NCI-H1105 (cell line): ENCODE results near the gene RNASE13.
"Not testable (repeated sequence)": the region's sequence is repeated elsewhere in the genome, so short reads cannot be mapped to it uniquely, and the experiment has no call there.

Experiments used
- DNase-seq: peaks from one replicate; lab custom pipeline; 2025; lab: John Stamatoyannopoulos, UW

Gene RNASE13

DNA sequence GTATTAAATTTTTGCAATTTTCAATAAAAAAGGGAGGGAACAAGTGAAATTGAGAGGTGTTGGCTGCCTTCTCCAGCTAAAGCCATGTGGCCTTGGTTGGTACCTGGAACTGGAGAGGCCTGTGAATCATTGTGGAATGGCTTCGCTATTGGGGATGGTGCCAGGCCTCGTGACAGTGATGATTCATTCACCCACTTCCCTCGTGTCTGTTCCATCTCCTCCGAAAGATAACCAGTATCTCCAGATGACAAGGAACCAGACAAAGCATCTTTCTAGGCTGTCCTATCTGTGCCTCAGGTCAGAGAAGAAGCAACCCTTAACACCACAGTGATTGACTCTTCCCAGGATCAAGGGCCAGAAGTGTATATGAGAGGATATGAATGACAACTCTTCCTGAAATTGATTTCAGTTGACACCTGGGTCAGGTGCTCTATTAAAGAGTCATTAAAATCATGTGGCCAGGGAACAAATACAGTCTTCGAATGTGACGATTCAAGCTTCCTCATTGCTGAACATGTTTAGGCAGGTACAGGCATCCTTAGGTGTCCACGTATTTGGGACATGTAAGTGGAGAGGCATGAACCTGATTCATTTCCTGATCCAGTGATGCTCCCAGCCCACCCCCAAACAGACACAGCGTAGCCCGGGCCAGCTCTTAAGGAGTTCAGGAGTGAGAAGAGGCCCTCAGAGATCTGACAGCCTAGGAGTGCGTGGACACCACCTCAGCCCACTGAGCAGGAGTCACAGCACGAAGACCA is 7.2 kb upstream of the RNASE13 start, which contains the start of gene RNASE7:
Gene RNASE7, plus strand, starts transcription at position 687 of the 758 bp plus-strand sequence. CDS start 631 bp downstream, outside the sequence.
- DNase-seq, result no peak

DNA sequence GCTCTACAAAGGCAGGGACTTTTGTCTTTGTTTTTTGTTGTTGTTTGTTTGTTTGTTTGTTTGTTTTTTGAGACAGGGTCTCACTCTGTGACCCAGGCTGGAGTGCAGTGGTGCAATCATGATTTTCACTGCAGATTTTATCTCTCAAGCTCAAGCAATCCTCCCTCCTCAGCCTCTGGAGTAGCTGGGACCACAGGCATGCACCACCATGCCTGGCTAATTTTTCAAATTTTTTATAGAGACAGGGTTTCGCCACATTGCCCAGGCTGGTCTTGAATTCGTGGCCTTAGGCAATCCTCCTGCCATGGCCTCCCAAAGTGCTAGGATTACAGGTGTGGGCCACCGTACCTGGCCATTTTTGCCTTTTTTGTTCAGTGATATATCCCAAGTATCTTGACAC is 6.3 kb upstream of the RNASE13 start:
- not testable (repeated sequence) for DNase-seq

DNA sequence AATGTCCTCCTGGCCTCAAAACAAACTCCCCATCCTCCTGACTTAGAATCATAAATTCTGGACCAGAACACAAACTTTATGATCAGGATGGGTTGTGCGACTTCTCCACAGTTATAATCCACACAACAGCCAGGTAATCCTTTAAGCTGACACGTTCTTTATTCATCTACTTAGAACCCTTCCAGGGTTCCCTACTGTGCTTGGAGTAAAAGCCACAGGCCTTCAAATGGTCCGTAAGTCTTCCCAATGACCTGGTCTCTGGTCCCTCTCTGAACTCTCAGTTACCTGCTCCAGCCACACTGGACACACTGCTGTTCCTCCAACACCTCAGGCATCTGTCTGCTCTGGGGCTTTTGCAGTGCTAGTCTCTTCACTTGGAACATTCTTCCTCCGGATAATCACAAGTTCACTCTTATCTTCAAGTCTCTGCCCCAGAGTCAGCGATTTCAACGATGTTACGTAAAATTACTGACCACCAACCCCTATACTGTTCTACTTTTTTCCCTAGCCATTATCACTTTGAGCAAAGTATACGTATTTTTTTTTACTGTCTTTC is 5.8 kb upstream of the RNASE13 start:
- DNase-seq, result no peak

DNA sequence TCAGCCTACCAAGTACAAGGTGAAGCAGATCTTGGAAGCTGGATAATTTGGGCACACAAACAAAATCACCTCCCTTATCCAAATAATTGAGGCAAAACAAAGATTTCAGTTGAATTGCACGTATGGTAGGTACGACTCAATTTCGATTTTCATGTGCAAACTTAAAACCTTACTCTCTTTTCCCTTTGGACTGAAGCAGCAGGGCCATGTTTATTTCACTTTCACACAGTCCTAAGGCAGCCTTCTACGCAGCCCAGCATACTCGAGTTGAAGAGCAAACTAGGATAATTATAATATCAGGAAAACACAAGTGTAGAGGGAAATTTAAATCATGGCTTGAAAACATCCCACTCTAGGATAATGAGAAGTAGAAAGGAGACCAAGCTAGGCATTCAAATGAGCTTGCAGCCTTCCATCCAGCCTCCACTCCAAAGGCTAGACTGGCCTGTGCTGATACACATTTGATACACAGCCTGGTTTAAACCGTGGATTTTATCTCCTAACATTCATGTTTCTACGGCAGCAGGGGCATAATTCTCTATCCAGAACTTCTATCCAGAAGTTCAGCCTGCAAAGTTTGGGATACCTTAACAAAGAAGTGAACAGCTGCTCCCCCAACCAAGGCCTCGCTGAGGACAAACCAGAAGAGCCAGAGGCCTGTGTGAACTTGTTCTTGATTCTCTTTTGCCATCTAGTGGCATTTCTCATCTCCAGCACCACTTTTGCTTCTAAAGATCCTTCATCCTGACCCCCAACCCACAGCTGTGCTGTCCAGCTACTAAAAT is 5.2 kb upstream of the RNASE13 start:
- DNase-seq, result peak; percentile 30

DNA sequence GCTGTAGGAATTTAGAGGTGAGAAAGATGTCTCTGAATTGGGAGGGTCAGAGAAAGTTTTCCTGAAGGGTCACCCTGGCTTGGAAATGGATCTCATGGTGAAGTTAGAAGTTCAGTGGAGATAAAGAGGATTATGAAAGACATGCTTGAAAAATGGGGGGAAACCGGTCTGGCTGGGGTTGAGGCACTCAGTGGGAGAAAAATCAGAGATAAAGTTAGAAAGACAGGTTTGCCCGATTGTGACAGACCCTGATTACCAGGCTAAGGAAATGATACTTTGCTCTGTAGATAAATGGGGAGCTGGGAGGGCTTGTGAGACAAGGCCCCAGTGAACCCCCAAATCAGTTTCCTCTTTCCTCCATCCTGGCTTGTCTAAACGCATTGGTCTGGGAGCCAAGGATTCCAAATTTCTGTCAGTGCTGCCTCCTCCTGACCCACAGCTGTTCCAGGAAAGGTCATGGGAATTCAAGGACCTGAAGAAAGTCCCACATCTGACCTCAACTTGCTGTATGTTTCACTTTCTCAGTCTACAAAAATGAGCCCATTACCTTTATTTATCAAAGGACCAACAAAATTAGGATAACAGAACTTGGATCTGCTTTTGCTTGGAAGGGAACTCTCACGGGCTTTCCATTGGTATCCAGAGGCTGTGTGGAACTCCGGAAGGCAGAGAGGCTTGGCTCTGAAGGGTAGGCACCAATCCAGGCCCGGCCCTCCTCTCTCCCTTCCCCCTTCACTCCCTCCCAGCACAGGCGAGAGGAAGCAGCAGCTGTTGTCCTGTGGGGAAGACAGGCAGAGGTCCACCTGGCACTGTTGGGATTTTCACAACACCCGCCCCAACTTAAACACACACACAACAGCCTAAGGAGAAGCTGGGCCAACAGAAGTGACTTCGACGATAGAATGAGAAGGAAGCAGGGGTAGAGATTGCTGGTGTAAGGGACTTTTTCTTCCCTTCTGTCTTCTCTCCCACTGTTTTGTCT is 4.1 kb upstream of the RNASE13 start:
- no peak for DNase-seq

DNA sequence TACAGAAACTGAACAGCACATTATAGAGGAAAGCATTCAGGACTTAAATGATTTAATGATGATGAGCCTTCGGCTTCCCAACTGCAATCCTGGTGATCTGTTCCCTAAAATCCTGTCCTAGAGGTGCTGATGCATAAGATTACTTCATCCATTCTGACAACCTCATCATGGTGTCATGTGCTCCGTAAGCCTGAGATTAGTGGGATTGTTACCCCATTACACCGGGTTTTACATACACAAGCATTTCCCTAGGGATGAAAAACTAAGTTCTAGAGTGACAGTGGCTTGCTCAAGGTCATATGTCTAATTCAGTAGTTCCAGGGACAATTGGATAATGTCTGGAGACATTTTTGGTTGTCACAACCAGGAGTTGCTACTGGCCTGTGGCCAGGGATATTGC is 2.5 kb upstream of the RNASE13 start:
- no peak for DNase-seq

DNA sequence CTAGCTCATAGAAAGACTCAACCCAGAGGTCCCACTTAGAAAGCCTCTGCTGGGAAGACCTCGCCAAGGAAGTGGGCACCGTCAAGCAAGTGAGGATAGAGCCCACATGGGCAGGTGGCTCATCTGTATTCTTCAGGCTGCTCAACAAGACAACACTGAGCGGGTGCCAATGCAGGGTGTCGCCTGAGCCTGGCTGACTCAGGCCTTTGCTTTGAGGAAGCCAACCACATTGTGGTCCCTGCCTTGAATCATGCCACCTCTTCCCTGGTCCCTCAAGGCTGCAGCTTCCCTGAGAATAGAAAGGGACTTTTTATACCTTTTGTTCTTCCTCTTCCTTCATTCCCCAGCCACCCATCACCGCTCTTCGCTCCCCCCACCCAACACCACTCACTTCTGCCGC is 2.1 kb upstream of the RNASE13 start:
- no peak for DNase-seq

DNA sequence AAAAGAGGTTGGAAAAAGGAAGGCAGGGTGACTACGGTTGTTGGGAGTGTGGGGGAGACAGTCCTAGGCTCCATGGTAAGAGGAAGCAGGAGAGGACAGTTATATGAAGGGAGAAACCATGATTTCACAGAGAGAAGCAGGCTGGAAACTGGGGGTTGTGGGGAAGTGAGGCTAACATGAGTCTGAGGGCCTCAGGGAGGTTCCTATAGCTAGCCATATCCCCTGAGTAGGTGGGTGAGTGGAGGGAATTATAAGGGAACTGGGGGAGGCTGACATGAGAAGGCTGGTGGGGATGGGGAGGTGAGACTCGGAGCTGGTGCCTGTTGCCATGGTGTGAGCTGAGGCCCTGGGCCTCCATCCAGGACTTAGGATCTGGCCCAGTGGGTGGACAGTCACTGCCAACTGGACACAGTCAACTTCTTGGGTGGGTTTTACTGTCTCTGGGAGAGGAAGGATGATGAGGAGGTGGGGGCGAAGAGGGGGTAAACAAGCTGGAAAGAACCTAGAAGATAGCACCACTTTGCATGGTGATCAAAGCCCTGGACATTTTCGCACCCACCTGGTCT is 1.4 kb downstream of the RNASE13 start:
- DNase-seq, result no peak

DNA sequence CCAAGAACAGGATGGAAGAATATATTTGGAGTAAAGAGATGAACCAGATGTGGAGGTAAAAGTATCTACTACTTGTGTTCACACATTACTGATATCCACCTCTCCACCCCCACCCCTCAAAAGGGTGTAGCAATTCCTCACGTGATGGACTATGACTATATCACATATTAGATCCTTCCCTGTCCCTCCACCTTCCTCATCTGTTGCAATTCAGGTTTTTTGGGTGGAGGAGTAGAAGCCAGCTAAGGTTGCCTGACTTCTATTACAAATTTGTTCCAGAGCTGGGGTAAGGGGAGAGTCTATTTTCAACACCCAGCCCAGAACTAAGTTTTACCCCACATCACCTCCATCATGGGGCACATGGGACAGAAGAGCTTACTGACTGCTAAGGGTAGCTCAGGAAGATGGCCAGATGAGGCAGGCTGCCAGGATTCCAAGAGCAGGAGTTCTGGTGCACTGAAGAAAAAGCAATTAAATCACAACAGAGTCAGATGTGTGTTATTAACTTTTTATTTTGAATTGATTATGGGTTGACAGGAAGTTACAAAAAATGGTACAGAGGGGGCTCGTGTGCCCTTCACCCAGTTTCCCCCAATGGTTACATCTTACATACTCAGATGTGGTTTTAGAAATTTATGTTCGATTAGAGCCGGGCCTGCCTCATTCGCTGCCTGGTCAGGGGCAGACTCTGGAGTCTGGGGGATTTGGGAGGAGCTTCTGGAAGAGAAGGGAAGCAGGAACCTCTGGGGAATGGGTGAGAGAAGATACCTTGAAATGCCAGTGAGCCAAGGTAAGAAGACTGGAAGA is 2.1 kb downstream of the RNASE13 start:
- DNase-seq, result no peak

DNA sequence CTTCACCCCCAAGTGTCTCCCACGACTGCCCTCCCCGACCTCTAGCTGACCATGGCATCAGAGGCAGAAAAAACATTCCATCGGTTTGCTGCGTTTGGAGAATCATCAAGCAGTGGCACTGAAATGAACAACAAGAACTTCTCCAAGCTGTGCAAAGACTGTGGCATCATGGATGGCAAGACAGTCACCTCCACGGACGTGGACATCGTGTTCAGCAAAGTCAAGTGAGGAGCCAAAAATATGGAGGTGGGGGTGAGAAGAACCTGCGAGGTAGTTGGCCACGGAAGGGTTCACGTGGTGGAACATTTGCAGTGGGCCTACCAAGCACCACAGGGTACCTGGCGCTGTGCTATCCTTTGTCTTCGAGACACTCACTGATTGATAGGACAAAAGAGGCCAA is 4.1 kb downstream of the RNASE13 start:
- DNase-seq, result no peak

DNA sequence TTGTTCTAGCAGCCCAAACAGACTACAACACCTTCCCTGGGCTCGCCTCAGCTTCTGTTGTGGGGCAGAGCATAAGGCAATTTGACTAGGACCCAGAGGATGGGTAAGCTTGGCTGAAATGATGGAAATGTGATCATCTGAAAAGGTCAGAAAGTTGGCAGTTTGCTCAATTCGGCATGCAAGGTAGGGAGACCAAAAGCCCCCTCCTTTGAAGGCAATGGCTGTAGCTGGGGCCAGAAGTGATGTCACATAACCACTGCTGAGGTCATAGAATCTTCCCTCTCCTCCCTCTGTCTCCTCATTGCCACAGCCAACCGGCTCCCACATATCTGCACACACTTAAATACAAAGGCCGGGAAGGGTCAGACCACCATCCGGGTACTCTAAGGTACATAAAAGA is 4.7 kb downstream of the RNASE13 start, which contains the start of gene TPPP2:
Gene TPPP2, plus strand, starts transcription at position 301 of the 400 bp plus-strand sequence. CDS start 365 bp downstream, outside the sequence.
- DNase-seq, result no peak

DNA sequence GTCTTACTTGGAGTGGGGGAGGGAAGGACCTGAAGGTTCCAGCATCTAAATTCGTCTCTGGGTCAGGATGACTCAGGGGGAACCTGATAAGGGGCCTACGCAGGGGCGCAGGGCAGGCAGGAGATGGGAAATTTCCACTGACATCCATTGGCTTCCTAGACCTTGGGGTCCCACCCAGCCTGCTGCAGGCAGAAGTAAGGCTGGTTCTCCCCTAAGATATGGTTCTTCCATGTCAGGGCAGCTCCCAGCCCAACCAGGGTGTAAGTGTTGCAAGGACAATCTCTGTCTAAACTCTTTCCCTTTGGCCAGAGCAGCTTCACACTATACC is 7.7 kb downstream of the RNASE13 start:
- no peak for DNase-seq

DNA sequence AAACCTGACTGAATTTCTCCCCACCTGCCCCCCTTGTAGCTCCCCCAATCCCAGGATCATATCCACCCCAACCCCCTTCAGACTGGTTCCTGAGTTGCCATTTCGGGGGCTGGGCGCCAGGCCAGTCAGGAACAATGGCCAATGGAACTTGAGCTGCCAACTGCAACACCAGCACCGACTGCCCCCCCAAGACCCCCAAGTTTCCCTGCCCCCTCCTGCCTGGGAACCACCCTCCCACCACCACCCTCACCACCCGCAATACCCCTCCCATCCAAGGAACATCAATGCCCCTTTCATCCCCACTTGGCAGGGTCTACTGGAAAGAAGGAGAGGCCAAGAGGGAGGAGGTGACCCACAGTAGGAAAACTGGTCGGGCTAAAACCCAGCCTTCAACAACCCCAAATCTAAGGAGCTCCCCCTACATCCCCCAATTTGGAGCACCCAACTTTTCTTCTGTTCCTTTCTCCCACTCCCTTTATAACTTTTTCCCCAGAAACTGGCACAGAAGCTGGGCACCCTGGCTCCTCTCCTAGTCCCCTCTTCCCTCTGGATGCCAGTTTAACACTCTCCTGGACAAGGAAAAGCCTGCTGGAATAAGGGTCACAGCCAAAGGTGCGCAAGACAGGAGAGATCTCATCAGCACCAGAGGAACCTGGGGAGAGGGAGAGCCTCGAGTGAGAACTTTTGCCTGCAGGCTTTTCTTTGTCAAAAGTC is 8.2 kb downstream of the RNASE13 start:
- no peak for DNase-seq

DNA sequence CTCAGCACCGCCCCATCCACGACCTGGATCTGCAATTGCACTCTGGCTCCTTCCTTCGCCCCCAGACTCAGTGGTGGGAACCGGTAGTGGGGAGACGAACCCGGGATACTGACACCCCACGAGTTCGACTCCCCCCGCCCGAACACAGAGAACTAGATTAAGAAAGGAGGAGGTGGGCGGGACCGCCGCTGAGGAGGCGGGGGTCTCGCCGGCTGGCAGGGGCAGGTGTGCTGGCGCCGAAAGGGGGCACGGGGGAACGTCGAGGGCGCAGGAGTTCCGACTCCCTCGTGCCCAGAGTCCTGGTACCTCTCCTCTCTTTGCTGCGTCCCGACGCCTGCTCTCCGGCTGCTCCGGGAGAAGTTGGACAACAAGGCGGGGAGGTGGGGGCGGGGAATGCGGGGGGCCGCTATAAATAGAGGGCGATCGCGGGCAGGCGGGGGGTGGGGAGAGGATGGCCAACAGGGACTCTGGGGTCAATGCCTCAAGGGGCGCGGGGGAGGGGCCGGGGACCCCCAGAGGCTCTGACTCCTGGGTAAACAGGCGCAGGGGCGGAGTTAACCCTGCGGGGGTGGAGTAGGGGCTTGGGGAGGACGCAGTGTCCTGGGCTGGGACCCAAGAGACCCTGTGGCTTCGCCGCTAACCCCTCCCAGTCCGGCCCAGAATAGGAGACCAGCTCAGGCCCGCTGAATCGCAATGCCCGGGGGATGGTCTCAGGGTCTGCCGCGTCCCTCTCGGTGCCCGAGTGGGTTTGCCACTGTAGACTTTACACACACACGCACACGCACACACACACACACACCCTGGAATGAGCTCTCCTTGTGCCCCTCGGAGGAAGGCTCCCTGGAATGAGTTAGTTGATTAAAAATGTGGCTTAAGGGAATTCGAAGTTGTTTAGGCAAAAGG is 9.0 kb downstream of the RNASE13 start:
- no peak for DNase-seq

DNA sequence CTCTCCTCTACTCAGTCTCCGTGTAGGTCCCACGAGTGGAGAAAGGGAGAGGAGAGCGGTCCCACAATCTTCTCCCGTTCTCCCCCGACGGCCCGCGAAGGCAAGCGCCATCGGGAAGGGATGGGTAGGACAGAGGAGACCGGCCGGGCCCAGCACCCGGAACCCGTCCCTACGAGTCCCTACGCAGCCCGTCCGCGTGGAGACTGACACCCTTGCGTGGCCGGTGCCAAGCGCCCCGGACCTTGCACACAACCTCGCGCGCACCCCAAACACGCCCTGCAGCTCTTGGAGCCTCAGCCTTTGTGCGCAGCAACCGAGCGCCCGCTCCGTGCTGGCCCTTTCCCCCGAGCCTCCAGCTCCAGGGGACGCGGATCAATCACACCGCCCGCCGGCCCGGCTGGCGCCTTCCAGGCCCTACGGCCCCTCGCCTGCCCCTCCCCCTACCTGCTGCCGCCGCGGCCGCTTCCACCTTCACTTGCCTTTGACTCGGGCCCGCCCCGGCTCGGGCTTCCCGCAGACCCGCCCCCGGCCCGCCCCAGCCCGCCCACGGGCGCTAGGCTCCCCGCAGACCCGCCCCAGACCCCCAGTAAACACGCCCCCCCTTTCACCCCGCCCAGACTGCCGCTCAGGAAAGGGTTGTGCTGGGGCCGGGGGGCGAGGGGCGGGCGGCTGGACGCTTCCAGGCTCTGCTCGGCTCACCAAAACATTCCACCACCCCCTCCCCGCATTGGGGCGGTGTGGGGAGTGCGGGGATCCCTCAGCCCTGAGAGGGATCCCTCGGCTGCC is 9.8 kb downstream of the RNASE13 start, which contains the start of gene NDRG2:
Gene NDRG2, minus strand, starts transcription at position 477 of the 786 bp plus-strand sequence. CDS start 1,746 bp downstream, outside the sequence.
- DNase-seq, result peak; percentile 70

DNA sequence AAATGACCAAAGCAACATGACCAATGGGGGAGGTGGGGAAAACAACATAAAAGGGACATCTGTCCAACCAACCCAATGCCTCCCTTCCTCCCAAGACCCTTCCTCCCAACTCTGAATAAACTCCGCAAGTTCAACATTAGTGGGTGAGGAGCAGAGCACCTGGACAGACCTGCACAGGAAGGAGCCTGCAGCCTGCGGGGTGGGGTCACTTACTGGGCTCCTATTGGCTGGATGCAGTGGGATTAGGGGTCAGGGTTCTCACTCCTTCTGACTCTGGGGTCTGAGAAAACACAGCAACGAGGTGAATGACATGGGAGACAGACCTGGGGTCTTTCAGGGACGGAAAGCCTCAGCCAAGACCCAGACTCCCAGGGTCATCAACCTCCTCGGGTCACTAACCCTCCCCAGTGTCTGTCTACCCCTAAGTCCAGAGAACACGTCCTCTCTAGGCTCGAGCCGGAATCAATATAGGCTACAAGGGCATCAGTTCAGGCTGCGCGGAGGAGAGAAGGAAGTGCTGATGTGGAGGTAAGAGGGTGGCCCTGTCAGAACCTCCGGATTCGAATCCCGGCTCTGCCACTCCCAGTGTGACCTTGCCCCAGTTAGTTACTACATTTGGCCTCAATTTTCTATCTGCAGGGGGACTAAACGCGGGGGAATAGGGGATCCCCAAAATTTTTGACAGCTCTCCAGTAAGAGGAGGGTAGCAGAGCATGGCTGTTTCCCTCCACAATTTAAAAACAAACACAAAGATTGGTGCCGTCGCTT is 10.6 kb downstream of the RNASE13 start:
- no peak for DNase-seq

DNA sequence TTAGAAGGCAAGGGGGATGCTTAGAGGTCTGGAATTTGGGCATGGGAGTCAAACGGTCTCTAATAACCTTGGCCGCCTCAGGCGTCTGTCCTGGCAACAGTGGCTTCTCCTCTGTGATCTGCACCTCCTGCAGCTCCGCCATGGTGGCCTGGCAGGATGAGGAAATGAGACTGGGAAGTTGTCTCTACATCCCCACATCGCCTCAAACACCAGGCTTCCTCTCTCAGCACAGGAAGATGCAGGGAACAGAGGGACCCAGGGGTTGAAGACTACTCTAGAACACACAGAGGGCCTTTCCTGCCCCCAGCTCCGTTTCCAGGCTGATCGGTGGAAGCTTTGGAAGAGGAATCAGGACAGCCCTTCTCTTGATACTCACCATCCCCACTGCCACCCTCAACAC is 11.4 kb downstream of the RNASE13 start:
- no peak for DNase-seq
